Measurements from ENCODE around the gene RNASE11. TPM values are rescaled to one million over a fixed set of nuclear protein-coding genes. Genes with fewer than 3 reads are reported as not detected.

RNASE11 gene
- total and polyA plus RNA-seq, 2 of the 4 experiments (the other 2 are of a cell fraction): not detected

DNA sequence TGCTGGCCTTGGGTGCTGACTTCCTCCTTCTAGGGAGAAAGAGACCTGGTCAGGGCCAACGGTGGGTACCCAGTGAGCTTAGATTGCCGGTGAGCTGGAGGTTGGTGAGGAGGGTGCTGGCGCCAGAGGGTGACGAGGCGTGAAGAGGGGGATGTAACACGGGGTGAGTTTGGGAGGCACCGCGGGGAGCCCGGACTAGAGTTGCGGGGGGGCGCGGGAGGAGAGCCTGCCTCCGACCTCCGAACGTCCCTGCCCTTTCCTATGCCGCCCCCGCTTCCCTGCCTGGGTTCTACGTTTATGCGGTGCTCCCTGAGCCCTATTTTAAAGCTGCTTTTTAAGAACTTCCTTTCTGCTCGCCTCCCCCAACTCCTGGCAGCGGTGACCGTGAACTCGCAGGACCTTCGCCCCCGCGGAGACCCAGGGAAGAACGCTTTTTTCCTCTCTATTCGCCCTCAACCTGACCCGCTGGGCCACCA is 35.1 kb upstream of the RNASE11 start:
- ChIA-PET POLR2A (ENCODE audit: unreplicated experiment) (no interaction called here), CTCF (interaction anchor here (1.3 kb wide), 1 partner anchor 9 kb away, joined by 6 read pairs; no protein-coding TSS in a partner anchor)
- WGBS, 2 experiments (ENCODE audit: extremely low coverage in 2 of 2, insufficient read length in 1 of 2): no CpG with 5 or more reads among the region's 29 CpGs
- no peak overlapping the region for H3K9ac ChIP-seq (ENCODE audit: low read depth, low read length)
- H3K14ac ChIP-seq (replicated peaks; ENCODE audit: low read depth, low read length): no peak overlapping the region
- H3K4me1 ChIP-seq (ENCODE audit: control insufficient read depth, insufficient read depth, low read length): peaks cover 4% of the 10 kb centered on the region; the same call in 1 of the 2 replicates
- H4K91ac ChIP-seq (ENCODE audit: insufficient read depth, low read depth, low read length): no peak overlapping the region
- H4K5ac ChIP-seq (ENCODE audit: low read depth, low read length): no peak overlapping the region
- H4K20me1 ChIP-seq (ENCODE audit: insufficient read depth, low read length): peaks cover 4% of the 10 kb centered on the region; the same call in 1 of the 2 replicates
- H3K9me1 ChIP-seq (ENCODE audit: insufficient read depth, low read length): no peaks in the 10 kb centered on the region
- H3K4me3 ChIP-seq (ENCODE audit: insufficient read depth, low read depth, low read length): no peak overlapping the region; the same call in 1 of the 2 replicates
- no peak for DNase-seq
- H3K27ac ChIP-seq (ENCODE audit: insufficient read depth, low read length): no peak overlapping the region
- TF ChIP-seq, protein P1, sequence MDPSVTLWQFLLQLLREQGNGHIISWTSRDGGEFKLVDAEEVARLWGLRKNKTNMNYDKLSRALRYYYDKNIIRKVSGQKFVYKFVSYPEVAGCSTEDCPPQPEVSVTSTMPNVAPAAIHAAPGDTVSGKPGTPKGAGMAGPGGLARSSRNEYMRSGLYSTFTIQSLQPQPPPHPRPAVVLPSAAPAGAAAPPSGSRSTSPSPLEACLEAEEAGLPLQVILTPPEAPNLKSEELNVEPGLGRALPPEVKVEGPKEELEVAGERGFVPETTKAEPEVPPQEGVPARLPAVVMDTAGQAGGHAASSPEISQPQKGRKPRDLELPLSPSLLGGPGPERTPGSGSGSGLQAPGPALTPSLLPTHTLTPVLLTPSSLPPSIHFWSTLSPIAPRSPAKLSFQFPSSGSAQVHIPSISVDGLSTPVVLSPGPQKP (IDR thresholded peaks at IDR 0.05; ENCODE audit: borderline replicate concordance, low read depth, low read length): no peak
- TF ChIP-seq RAD21 (IDR thresholded peaks at IDR 0.05; ENCODE audit: low read length) (no peak), NFE2L2 (IDR thresholded peaks at IDR 0.05; ENCODE audit: low read depth, low read length) (no peak), SMC3 (IDR thresholded peaks at IDR 0.05; ENCODE audit: low read depth, low read length) (no peak), RFX5 (IDR thresholded peaks at IDR 0.05; ENCODE audit: low read depth, low read length) (no peak), MAZ (IDR thresholded peaks at IDR 0.05; ENCODE audit: borderline replicate concordance, low read depth, low read length) (no peak), CEBPB (IDR thresholded peaks at IDR 0.05; ENCODE audit: low read depth, low read length) (no peak), MXI1 (IDR thresholded peaks at IDR 0.05; ENCODE audit: borderline replicate concordance, low read depth, low read length) (no peak), BHLHE40 (IDR thresholded peaks at IDR 0.05; ENCODE audit: low read depth, low read length) (no peak), RCOR1 (IDR thresholded peaks at IDR 0.05; ENCODE audit: insufficient replicate concordance, low read length) (no peak), POLR2A (IDR thresholded peaks at IDR 0.05; ENCODE audit: low read depth, low read length) (no peak), CHD1 (IDR thresholded peaks at IDR 0.05; ENCODE audit: low read depth, low read length) (no peak), MAFK (IDR thresholded peaks at IDR 0.05; ENCODE audit: low read depth, low read length) (no peak)
- TF ChIP-seq, protein P2, sequence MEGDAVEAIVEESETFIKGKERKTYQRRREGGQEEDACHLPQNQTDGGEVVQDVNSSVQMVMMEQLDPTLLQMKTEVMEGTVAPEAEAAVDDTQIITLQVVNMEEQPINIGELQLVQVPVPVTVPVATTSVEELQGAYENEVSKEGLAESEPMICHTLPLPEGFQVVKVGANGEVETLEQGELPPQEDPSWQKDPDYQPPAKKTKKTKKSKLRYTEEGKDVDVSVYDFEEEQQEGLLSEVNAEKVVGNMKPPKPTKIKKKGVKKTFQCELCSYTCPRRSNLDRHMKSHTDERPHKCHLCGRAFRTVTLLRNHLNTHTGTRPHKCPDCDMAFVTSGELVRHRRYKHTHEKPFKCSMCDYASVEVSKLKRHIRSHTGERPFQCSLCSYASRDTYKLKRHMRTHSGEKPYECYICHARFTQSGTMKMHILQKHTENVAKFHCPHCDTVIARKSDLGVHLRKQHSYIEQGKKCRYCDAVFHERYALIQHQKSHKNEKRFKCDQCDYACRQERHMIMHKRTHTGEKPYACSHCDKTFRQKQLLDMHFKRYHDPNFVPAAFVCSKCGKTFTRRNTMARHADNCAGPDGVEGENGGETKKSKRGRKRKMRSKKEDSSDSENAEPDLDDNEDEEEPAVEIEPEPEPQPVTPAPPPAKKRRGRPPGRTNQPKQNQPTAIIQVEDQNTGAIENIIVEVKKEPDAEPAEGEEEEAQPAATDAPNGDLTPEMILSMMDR (conservative IDR thresholded peaks at IDR 0.05; ENCODE audit: low read depth, low read length): no peak
- no peak overlapping the region for H3K4ac ChIP-seq (ENCODE audit: low read depth, low read length)
- H3K56ac ChIP-seq (ENCODE audit: extremely low read depth, insufficient read depth, low read length): no peak overlapping the region
- H2BK15ac ChIP-seq (ENCODE audit: low read depth, low read length): no peak overlapping the region
- peak overlapping the region; percentile 52 for H2AFZ ChIP-seq (replicated peaks; ENCODE audit: low read length, poor library complexity)
- in situ Hi-C loops (cut with MboI; ENCODE audit: low sequenced_read_pairs): no loop called here
- intact Hi-C loops (cut with micrococcal nuclease): no loop called here
- peak overlapping the region; percentile 20; the same call in 1 of the 2 replicates for H3K4me2 ChIP-seq (ENCODE audit: low read depth, low read length)
- dilution Hi-C loops (cut with HindIII; ENCODE audit: low sequenced_read_pairs, unreplicated experiment): no loop called here
- H3K23ac ChIP-seq (ENCODE audit: low read depth, low read length): no peak overlapping the region
- no peak overlapping the region for H2AK9ac ChIP-seq (replicated peaks; ENCODE audit: low read depth, low read length, poor library complexity)
- peaks cover 10% of the 10 kb centered on the region for H3K27me3 ChIP-seq (ENCODE audit: control insufficient read depth, insufficient read depth, low read length)
- H3K36me3 ChIP-seq (ENCODE audit: control insufficient read depth, insufficient read depth, low read length): no peaks in the 10 kb centered on the region
- no peaks in the 10 kb centered on the region for H3K9me3 ChIP-seq (ENCODE audit: control insufficient read depth, insufficient read depth, low read length)
- H3K79me1 ChIP-seq (ENCODE audit: low read depth in 1 of 2, low read length in 2 of 2): no peaks in the 10 kb centered on the region
- no peak overlapping the region for H2BK120ac ChIP-seq (ENCODE audit: low read depth, low read length)
- no TSS peak for BruUV-seq (replicated peaks)
- no peak overlapping the region for H2BK5ac ChIP-seq (ENCODE audit: low read depth, low read length, poor library complexity, severe bottlenecking)
- no peak overlapping the region for H4K8ac ChIP-seq (ENCODE audit: low read depth in 2 of 2, low read length in 2 of 2)
- no peak overlapping the region for H2BK20ac ChIP-seq (ENCODE audit: low read depth, low read length)
- ATAC-seq (ENCODE audit: low read depth): no peak
- H2AK5ac ChIP-seq (ENCODE audit: low read depth, low read length): no peak overlapping the region
- H3K18ac ChIP-seq (ENCODE audit: low read depth, low read length): no peak overlapping the region

Measured in IMR-90 (cell line).